HG03521 (cell line): ENCODE results near the gene HMGB2.

ENCODE experiments used
- ATAC-seq: cut with Tn5 transposase; IDR thresholded peaks from one replicate; pipeline ENCODE4 v1.9.1; 2021; ENCODE audit warnings: mild to moderate bottlenecking, moderate library complexity; ENCODE audit not compliant: unreplicated experiment

HMGB2 gene

GRCh38 chr4:173288698-173289352 is 45.3 kb downstream of the HMGB2 start:
- ATAC-seq, result no peak

- no peak for ATAC-seq
Observed at GRCh38 chr4:173288296-173288695, 45.9 kb downstream of the HMGB2 start.

DNA sequence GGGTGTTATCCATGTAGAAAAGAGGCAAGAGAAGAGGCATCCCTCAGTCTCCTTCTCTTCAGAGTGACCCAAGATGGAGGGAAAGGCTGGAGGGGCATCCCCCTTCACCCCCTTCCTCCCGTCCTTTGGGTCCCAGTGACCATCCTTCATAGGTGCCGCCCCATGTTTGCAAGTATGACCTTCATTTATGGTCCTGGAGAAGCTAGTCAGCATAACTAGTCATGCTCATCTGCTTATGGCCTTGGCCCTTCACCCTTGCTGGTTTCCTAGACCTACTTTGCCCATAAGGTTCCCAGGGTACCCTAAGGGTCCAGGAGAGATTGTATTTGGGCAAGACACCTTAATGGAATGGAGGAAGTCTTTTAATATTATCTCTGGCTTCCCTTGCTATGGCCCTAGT is 46.7 kb downstream of the HMGB2 start:
- ATAC-seq, result no peak

DNA sequence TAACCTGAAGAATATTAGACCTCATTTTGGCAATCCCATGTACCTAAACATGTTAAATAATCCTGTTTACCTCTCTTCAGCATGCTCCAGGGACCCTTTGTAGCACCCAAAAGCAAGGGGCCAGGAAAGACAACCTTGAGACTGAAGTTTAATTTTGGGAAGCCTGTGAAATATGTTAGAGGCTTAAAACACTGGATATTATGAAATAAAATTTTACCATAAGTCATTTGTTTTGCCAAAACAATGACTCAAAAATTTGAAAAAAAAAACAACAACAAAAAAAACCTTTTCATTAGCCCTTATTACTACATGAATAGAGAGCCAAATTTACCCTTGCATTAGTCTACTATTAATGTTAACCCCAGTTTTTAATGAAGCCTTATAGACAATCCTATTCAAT is 49.7 kb downstream of the HMGB2 start:
- ATAC-seq, result no peak

DNA sequence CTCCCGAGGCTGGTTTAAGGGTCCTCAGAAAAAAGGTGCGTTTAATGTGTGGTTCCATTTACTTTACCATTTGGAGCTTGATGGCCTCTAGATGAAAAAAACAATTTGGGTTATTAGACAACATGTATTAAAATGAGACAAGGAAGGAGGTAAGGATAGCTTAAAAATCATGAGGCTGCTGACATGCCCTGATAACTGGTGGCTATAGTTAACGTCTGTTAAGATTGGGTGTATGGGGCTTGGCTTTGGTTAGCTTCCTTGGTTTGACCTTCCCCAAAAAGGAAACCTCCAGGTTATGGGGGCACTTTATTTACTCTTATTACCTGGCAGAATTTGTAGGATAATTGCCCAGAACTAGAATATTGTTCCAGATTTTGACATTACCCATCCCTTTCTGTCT is 51.5 kb downstream of the HMGB2 start:
- no peak for ATAC-seq

DNA sequence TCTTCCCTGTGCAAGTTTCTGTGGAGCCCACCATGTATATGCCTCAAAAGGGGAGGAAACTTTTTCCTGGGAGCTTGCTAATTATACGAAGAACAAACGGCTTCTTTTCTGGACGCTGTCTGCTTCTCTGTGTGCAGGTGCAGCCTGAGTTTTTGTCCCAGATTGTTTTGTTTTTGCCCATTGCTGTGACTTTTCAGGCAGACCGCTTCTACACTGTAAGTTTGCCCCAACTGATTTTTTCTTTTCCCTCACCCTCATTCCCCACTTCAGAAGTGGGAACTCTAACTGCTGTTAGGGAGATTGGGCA is 51.9 kb downstream of the HMGB2 start:
- ATAC-seq, result no peak

- no peak for ATAC-seq
Observed at GRCh38 chr4:173281406-173282255, 52.5 kb downstream of the HMGB2 start.
